CD1c-positive myeloid dendritic cell (primary cell): Measurements from ENCODE around the gene LRIG2.
"Not testable (repeated sequence)": the region's sequence is repeated elsewhere in the genome, so short reads cannot be mapped to it uniquely, and the experiment has no call there.

Source experiments
- DNase-seq: peaks from one replicate; pipeline ENCODE4 v3.0.0-alpha.2; 2016; ENCODE audit errors: extremely low spot score

LRIG2 gene

DNA sequence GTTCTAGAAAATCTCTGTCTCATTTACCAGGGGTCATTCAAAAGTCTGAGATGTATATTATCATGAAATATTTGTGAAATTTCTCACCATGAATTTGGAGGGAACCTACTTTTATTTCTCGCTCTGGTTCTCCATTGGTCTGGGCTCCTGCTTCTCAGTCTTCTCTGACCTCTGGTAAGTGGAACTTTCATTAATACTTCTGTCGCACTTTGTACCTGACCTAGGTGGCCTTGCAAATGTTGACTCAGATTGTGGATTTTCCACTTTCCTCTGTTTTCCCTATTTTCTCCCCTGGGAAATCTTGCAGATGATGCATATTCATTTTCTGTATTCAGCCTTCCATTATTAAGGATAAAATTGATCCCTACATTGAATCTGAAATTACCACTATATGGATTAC lies 53.2 kb downstream of the LRIG2 start:
- no peak for DNase-seq

GRCh38 chr1:113128116-113128515 lies 55.1 kb downstream of the LRIG2 start:
- DNase-seq = no peak

GRCh38 chr1:113129529-113130185 lies 56.7 kb downstream of the LRIG2 start:
- DNase-seq = no peak

- peak; percentile 43 for DNase-seq
These were observed 60.0 kb downstream of the LRIG2 start for GRCh38 chr1:113133038-113133437.

DNA sequence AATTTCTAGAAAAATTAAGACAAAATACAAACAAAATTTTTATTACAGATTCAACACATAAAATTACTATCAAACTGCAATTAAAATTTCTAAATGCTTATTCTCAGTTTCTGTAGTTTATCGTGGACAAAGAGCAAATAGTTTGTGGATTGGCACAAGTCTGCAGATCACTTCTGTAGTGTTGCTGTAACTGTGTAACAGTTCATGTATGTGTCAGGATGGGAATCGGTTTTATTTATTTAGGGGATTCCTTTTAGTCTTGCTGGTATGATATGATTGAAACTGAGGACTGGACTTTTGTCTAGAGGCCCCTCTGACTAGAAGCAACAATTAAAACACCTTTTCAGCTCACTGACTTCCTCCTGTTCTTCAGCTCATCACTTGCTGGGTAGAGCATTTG lies 60.8 kb downstream of the LRIG2 start:
- DNase-seq = no peak

GRCh38 chr1:113135460-113135859 lies 62.5 kb downstream of the LRIG2 start:
- DNase-seq = no peak

- DNase-seq = no peak
These were observed 63.5 kb downstream of the LRIG2 start for GRCh38 chr1:113136476-113136875.

DNA sequence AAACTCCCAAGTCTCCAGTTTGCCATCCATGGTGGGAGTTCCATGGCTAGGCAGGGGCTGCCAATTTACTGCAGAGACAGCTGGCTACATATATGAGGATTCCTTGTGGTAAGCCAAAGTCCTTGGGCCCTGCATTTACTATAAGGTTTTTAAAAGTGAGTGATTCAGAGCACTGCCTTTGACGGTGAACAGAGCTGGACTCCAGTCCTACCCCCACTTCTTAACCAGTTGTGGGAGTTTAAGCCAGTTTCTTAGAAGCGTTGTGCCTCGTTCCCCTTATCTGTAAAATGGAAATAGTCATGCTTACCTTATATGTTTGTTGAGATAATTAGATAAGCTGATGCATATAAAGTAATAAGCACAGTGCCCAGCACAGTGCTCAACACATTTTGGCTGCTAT lies 64.6 kb downstream of the LRIG2 start:
- DNase-seq = no peak

GRCh38 chr1:113138778-113139177 lies 65.8 kb downstream of the LRIG2 start:
- no peak for DNase-seq

DNA sequence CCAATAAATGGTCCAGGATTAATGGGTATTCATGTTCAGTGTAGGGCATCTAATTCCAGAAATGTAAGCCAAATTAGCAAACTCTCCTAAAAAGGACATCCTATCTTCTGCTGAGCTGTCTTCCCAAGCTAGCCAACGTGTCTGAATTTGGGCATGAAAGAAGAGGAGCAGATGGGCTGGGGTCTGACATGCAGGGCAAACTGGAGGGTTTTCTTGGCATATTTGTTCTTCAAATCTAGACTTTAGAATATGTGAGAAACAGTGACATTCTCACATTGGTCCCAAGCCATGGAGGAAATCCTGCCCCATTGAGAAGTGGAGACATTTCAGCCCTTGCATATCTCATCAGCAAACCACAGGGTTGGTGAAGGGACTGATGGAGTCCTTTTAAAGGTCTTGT lies 67.2 kb downstream of the LRIG2 start:
- no peak for DNase-seq

GRCh38 chr1:113140588-113141446 lies 67.8 kb downstream of the LRIG2 start:
- peak; percentile 51 for DNase-seq

GRCh38 chr1:113141650-113142473 lies 68.9 kb downstream of the LRIG2 start:
- no peak for DNase-seq

GRCh38 chr1:113142791-113143190 lies 69.8 kb downstream of the LRIG2 start:
- DNase-seq = no peak

DNA sequence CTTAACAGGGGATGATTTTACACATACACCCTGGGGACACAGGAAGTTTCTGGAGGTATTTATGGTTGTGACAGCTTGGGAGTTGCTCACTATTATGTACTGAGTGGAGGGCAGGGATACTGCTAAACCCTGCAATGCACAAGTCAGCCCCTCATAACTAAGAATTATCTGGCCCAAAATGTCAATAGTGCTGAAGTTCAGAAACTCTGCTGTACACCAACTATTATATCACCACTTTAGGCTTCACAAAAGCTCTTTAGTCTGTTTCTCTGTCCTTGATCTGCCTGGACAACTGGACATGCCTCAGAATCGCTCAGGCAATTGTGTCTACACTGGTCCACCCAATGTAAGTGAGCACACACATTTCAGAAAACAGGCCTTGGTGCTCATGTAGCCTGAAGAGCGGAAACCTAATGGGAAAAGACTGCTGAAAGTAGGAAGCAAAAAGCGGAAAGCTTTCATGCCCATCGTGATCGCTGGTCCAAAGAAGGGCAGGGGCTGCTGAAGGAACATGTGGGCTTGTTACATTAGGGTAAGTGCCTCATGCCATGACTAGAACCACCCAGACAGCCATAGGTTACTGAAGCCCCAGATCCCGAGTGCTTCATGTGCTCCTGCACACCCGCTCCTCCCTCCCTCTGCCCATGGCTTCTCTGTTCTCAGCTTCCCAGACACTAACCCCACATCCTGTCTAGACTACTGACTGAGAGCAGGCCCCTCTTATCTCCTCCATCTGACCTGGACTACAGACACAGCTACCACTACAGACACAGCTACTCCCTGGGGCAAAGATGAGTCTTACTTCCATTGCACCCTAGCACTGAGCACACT lies 73.5 kb downstream of the LRIG2 start:
- no peak for DNase-seq

DNA sequence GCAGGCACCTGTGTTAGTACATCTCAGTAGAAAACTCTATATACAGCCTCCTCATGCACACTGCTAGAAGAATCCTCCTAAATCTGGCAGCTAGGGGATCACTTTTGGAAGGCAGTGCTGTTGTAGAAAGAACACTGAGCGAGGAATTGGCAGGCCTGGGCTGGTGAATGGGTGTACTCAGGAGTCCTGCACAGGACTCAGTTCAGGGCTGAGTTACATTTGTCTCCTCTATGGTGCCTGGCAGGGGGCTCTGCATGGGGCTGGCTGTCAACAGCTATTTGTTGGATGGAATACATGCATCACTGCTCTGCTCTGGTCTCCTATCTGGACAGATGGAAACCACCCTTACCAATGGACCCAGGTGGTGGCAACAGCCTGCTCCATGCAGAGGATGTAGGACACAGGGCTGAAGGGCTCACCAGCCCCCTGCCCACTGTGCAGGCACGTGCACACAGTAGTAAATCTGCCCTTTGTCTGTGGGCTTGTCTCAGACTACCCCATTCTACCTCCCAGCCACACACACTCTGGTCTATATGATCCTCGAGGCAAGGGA lies 74.2 kb downstream of the LRIG2 start:
- no peak for DNase-seq

DNA sequence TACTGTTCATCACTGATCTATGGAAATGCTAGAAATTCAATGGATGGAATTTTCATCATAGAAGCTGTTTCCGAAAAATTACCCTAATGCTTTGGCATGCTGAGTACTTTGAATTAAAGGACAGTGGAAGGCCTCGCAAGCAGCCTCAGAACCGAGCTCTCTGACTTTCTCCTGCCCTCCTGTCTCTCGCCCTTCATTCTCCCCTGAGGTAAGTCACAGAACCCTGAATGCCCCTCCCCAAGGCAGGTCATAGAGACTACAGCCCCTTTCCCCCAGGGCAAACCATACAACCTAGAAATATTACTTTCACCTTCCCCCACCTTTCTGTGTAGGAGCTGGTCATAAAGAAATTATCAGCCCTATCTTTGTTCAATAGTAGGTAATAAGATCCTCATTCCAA lies 74.8 kb downstream of the LRIG2 start:
- DNase-seq = no peak

DNA sequence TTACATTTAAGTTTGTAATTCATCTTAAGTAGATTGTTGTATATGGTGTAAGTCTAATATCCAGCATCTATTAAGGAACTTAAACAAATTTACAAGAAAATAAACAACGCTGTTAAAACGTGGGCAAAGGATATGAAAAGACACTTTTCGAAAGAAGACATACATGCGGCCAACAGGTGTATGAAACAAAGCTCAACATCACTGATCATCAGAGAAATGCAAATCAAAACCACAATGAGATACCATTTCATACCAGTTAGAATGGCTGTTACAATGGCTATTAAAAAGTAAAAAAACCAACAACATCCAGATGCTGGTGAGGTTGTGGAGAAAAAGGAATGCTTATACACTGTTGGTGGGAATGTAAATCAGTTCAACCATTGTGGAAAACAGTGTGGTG lies 77.5 kb downstream of the LRIG2 start:
- not testable (repeated sequence) for DNase-seq

DNA sequence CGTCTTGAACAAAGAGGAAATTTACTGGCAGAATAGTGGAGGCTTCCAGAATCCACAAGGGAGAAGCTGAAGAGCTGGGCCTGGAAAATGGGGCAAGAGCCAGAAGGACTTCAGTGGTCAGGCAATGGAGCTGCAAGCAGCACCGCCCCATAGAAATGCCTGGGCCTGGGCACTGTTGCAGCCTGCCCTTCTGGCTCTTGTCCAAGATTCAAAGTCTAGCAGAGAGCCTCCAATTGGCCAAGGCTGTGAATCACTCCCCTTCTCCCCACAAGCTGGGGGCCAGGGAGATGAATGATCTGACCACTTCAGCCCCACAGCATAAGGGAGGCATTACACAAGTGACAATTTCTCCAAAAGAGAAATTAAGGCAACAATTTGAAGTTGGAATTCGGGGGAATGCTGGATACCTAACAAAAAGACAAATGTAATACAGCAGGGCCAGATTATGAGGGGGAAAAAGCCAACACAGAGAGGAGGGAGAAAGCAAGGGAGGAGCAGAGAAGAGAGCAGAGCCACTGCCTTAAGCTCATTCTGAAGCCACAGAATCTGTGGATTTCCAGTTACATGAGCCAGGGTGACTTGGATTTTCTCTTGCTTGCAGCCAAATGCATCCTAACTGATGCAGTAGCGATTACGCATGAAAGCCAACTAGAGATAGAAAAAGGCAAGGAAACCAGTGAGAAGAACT lies 80.3 kb downstream of the LRIG2 start:
- no peak for DNase-seq

- no peak for DNase-seq
These were observed 83.4 kb downstream of the LRIG2 start for GRCh38 chr1:113156368-113156767.

DNA sequence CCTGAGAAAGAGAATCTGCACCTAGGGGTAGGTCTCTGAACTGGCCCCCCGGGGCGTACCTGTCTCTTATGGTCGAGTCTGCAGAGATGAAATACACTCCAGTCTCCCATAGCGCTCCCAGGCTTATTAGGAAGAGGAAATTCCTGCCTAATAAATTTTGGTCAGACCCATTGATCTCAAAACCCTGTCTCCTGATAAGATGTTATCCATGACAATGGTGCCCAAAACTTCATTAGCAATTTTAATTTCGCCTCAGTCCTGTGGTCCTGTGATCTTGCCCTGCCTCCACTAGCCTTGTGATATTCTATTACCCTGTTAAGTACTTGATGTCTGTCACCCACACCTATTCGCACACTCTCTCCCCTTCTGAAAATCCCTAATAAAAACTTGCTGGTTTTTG lies 85.7 kb downstream of the LRIG2 start:
- not testable (repeated sequence) for DNase-seq

GRCh38 chr1:113166473-113166872 lies 93.5 kb downstream of the LRIG2 start:
- DNase-seq = no peak
